Right renal pelvis (tissue), 4 donors: ENCODE data around the gene RELN. TPM values are rescaled to one million over a fixed set of nuclear protein-coding genes. Genes with fewer than 3 reads are reported as not detected.

ENCODE experiments used
- DNase-seq, 4 donors: peaks; one replicate each; pipeline ENCODE4 v3.0.0-alpha.2; 2013; ENCODE audit warnings: low read depth in 4 of 4, low spot score in 3 of 4, missing footprints in 1 of 4
- polyA plus RNA-seq, 4 donors: library from polyadenylated mRNA; unstranded; fragments of 120-200 nt; gene quantifications; one replicate each; pipeline ENCODE4 v1.2.1, GENCODE V29; 2013; ENCODE audit not compliant: insufficient read length in 4 of 4

RELN gene
- polyA plus RNA-seq, 4 donors, result 12.9 to 24.5 (median 18.7) TPM

DNA sequence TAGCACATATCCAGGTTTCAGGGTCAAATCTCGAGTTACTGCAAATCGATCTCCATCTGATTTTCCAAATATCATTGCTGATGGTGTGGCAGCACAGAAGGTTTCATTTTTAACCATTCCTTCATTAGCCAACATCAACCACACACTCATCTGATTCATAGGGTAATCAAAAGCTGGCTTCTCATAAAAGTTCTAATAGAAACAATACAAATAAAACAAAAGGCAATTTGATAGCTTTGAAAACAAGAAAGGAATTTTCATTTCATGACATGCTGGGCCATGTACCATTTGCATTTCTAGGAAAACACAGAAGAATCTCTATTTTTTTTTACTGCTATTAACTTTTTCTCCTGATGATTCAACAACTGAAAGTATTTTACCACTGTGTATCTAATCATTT is 395.8 kb downstream of the RELN start:
- no peak for DNase-seq

DNA sequence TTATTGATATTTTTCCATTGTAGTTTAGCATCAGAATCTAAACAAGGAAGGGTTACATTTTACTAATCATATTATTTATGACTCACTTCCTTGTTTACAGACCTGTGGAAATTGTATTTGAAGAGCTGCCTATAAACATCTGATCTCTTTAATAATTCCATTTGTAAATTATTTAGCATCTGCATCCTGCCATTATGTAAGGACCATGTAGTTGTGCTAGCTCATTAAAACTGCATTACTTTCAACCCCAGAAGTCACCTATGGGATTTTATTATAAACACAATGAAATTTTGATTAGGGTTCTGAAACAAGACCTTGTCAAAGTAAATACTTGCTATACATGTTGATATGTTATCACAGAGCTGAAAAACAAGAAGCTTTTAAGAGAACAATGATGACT is 396.6 kb downstream of the RELN start:
- DNase-seq, result no peak

DNA sequence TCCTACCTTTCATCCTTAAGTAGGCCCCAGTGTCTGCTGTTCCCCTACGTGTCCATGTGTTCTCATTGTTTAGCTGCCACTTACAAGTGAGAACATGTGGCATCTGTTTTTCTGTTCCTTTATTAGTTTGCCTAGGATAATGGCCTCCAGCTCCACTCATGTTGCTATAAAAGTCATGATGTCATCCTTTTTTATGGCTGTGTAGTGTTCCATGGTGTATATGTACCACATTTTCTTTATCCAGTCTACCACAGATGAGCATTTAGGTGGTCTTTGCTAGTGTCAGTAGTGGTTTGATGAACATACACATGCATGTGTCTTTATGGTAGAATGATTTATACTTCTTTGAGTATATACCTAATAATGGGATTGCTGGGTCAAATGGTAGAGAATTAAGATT is 397.3 kb downstream of the RELN start:
- DNase-seq, result no peak

DNA sequence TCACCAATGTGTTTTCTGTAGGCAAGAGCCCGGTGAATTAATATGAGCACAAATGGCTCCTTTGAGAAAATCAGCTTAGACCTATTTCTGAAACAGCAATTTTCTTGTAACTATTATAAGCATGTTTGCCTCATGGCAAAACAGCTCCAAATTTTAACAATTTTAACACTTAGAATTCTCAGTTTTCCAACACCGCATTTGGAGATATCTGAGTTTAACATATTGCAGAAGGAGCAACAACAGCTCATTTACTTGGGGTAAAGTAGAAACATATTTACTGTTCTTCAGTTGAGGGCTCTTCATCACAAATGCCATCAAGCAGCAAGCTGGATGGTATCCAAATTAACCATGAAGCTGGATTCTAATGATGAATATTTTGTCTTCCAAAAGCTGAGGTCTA is 409.4 kb downstream of the RELN start:
- DNase-seq, result no peak

DNA sequence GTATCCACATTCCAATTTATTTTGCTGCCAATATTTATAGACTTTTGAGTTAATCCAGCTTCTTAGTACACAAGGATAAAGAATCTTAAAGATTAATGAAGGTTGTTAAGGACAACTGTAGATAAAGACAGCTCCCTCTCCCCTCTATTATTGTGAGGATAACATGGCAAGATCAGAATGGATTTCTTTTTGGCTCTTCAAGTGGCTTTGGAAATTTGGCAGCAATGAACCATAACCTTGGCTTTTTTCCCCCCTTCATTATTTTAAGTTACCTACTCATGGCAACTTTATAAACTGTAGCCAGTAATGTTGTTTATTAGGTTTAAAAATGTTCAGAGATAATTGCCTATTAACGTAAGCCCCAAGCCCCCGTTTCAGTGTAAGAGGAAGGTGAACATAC is 412.4 kb downstream of the RELN start:
- DNase-seq, result no peak

DNA sequence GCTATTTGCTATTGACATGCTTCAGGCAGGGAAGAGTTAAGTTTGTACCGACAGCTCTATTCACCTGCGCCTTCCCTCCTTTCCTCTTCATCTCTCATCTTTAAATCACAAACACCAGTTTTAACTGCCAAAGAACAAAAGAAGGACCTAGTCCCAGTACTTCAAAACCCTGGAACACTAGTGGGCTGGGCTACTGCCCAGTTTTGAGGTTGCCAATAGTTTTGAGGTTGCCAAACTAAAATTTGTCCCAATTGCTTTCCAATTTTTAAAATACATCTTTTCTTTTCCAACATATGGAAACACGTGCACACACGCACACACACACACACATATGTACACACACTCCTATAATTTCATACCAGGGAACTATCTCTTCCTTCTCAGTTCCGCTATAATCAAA is 412.8 kb downstream of the RELN start:
- DNase-seq, result no peak

DNA sequence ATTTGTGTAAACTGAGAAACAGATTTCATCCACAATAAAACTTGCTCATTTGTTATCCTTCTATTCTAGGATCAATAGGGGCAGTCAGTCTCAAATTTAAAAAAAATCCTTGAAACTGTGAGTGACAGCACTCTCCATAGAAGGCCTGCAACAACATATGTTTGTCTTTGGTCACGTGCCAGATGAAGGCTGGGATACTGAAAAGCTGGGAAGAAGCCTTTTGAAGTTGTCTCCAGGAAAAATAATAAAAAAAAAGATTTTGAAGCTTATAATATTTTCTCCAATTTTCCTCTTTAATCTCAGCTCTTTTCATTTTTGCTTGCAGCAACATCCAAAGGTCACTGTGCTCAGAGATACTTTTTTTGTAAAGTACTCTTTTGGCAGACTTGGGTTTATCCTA is 414.9 kb downstream of the RELN start:
- no peak for DNase-seq

DNA sequence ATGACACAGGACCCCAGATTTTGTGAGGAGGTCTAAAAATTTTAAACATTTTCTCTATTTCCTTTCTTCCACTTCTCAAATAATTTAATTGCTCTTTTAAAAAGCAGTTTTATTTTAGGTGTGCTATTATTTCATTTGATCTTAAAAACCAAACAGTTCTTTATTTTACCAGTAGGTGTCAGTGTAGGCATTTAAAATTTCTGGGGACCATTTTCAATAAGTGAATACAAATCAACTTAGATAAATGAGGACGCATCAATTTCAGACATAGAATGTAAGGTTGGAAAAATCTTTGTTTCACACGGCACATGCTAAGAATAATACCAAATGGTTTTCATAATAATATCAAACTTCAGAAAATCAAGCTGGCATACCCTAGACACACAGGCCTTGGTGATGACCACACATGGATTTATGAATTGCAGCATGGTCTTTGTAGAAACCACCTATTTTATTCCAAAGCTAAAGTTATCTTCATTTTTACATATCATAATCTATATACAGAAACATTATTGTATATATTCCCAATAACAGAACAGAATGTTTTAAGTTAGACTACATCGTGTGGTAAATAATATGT is 415.9 kb downstream of the RELN start:
- peak; percentile 3 to 24 (median 13) for DNase-seq

DNA sequence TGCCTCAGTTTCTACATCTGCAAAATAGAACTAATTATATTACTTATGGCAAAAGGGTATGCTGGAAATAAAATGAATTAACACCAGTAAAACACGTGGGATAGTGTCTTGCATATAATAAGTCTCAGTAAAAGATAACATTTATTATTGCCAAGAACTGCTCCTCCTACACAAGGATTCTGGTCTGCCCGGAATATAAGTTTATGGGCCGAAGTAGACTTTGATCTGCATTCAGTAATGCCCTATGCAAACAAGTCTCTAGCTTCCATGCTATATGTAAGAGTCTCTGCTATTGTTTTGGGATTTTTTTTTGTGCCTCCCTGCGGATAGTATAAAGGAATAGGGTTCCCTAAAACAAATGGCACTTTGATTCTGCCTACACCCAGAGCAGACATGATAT is 417.9 kb downstream of the RELN start:
- no peak for DNase-seq

DNA sequence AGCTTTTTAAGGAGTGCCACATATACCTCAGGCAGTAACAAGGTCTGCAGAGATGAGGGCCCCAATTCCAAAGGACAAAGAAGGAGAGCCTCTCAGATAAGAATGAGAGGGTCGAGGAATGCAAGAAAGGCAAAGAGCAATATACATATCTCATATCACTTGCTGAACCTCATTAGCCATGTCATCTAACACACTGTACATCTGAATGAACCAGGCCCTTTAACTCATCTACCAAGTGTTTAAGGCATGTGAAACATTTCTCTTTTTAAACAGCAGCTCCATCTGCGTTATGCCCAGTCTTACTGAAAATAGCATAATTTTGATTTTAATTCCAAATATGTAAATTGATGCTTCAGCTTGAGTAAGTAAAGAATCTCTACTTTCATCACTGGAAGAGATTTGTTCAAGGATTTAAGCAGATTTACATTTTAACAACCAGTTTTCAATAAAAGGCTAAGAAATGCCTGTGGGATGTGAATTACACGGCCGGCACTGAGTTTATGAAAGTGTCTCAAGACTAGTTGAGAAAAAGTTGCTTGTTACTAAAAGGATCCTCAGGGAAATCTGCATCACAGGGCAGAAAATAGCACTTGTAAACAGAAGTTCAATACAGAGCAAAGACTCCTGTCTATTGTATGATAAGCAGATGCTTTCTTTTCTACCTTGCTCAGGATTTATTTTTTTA is 419.7 kb downstream of the RELN start:
- DNase-seq, result no peak

DNA sequence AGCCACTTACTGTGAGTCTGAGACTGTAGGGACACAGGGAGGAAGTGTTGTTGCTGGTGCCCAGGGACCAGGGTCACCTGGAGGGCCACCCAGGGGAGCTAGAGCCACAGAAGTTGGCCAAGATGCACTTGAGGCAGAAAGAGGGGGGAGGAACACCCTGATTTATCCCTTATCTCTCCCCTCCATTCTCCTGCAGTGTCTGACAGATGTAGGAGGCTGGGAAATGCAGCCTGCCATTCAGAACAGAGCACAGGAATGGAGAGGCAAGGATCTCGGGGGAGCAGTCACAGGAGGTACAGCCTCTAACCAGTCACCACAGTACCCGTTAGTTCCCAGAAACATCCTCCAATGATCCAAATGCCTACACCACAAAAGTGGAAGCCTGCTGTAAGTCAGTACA is 425.0 kb downstream of the RELN start:
- DNase-seq, result no peak

DNA sequence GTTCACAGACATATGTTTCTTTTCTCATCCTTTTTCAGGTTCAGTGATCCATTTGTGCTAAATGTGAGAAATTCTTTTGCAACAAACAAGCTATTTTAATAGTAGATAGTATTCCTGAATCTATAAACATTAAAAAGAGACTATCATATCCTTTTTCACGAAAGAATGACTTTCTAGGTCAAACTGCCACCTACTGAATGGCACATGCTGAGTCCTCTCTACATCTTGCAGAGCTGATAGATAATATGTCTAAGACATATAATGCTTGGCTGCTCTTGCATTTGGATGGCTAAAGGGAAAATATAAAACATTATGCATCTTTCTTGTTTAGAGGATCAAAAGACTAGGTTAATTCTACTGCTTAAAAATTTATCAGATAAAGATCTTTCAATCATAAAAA is 429.3 kb downstream of the RELN start:
- no peak for DNase-seq

DNA sequence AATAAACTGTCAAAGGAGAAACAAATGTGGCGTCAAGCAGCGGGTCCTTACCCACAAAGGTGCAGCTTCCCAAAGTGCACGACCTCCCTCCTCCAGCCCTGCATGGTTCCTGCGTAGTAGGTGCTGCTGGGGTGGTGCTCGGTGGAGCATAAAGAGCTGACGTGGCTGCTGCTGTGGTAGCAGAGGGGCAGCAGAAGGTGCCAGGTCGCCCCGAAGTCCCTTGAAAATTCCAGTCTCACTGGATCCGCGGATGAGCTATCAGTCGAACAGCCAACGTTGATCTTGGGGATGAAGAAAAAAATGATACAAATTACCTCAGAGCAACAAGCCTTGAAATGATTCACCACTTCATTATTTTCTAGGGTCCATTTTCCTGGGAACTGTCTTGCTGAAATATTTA is 438.4 kb downstream of the RELN start:
- no peak for DNase-seq

DNA sequence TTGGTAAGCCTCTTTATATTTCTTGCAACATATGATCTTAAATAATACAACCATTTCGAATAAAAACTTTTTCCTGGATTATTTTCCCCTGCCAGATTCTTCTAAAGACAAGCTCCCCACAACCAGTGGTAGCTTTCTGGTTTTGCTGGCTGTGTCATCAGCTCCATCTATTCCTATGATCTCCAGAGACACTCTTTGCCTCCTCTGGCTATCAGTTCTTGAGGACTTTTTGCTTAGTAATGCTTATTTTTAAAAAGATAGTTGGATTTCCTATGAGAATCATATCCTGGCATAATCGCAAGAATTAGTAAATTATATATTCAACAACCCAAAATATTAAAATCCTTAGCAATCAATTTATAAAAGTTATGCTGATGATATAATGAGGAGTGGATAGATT is 439.7 kb downstream of the RELN start:
- no peak for DNase-seq

DNA sequence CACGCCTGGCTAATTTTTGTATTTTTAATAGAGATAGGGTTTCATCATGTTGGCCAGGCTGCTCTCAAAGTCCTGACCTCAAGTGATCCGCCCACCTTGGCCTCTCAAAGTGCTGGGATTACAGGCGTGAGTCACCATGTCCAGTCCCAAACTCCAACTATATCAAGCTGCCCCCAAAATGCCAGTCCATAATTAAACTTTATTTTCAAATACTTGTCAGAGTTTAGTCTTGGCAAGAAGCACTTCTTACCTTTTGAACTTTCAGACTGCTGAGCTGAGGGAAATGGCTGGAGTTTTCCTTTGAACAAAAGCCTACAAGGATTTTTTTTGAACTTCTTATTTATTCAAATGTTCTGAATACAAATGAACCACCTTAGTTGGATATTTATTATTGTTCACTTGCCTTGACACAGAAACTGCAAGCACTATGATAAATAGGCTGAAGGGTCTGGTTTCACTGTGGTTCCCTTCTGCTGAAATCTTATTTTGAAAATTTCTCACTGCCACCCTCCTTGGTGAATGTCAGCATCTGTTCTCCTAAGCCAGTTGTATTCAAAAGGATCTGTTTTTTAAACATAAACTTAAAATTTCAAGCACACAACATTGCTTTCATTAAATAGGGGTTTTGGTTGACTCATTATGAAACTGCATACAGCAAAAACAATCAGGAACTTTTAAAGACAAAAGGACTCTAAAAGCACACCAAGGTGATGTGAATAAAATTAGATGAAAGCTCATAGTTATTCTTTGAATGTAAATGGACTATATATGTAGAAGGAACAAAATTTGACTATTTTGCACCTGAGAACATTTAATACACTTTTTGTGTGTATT is 441.8 kb downstream of the RELN start:
- DNase-seq, result no peak

DNA sequence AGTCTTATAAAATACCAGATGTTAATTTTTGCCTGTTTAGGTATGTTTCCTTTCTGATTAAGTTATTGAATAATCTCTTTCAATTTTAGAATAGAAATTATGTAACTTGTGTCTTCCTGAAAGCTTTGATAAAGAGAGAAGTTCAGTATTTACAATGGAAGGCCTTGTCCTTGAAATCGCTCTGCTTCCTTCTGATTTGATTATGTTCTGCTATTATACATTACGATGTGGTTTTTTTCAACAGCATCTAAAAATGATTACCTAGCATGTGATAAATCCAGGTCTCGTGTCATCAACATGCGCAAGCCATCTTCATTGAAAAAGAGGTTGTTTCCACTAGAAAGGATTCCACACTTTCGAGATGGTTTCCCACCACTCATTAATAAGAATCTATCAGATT is 447.0 kb downstream of the RELN start:
- no peak for DNase-seq

DNA sequence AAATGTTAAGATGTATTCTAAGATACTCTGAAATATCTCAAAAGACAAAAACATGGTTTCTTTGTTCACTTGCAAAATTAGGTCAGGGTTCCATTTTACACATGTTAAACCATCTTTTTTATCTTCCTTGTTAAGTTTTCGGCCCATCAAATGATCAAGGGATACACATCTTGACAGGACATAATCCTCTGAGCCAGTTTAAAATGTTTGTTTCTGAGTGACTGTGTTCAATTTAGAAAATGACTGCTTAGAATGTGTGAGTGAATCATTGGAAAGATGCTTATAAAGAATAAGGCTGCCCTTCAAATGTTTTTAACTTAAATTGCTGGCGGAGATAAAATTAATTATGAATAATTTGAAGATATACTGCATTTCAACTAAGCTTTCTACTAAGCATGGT is 447.5 kb downstream of the RELN start:
- no peak for DNase-seq

DNA sequence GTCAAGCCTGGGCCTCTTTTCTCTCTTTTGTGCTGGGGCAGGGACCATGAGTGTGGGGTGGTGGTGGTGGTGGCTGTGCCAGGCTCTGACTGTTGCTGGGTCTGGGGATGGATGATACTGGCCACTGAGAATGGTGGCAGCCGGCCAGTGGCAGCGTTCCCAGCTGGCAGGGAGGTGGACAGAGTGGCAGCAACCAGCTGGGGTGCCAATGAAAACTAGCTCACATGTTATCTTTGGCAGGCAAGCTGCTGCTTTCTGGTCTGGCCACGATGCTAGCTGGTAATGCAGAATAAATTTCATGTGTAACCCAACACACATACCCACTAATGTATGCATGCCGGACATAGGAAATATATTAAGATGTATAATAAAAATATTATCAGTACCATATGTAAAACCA is 448.4 kb downstream of the RELN start:
- no peak for DNase-seq

DNA sequence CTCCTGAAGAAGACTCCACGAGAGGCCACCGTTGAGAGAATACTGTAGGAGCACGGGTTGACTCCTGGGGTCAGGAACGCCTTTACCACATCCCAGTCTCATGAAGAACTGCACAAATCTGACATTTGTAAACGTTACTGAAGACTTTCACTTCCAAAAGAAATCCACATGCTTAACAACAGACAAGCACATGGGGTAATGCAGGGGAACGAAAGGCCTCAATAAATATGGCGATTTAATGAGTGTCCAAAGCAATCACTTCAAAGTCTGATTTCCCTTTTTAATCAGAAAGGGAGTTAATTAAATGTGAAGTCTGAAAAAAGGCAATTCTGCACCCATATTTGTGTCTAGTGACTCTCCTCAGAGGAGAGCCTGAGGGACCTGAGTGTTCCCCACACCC is 449.1 kb downstream of the RELN start:
- no peak for DNase-seq

DNA sequence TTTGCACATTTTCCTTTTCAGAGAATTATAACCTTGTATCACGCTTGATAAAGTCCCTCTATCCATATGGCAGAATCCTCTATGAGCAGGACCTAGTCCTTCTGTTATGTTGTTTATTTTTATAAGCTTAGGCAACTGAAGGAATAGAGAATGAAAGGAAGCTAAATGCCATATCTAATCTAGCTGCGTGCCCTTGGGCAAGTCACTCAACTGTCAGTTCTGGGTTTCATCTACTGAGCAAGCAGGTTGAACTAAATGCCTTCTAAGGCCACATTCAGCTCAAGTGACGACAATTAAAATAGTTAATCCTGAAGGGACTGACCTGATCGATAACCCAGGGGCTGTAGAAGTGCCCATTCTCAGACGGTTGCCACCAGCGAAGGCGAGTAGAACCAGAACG is 449.6 kb downstream of the RELN start:
- no peak for DNase-seq

DNA sequence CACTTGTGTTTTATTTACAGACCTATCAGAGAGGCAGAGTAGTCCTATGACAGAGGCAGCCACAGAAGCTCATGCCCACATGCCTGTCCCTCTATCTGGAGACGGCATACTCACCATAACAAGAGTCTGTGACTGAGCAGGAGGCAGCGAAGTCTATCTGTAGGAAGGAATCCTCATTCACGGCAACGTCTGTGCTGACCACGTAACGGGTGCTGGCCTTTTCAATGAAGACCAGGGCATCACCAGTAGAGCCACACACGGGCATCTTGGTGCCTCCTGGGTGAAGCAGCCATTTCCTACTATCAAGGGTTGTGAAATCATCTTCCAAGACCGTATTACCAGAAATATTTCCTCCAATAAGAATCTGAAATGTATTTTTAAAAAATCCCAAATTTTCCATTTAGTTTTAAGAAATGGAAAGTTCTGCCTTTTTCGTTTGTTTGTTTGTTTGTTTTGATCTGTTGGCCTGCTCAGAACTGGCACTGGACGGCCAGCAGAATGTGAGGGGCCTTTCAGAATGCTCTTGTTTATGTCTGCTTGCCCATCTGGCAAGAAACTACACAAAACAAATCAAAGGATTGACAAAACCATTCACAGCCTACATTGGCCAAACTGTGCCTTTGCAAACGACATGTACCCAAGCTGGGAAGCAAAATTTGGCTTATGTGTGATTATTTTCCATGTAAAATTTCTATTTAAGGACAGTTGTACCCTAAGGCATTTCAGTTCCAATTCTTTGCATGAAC is 450.3 kb downstream of the RELN start:
- DNase-seq, result no peak
